ENCODE measurements around the gene JPT2.

DNA sequence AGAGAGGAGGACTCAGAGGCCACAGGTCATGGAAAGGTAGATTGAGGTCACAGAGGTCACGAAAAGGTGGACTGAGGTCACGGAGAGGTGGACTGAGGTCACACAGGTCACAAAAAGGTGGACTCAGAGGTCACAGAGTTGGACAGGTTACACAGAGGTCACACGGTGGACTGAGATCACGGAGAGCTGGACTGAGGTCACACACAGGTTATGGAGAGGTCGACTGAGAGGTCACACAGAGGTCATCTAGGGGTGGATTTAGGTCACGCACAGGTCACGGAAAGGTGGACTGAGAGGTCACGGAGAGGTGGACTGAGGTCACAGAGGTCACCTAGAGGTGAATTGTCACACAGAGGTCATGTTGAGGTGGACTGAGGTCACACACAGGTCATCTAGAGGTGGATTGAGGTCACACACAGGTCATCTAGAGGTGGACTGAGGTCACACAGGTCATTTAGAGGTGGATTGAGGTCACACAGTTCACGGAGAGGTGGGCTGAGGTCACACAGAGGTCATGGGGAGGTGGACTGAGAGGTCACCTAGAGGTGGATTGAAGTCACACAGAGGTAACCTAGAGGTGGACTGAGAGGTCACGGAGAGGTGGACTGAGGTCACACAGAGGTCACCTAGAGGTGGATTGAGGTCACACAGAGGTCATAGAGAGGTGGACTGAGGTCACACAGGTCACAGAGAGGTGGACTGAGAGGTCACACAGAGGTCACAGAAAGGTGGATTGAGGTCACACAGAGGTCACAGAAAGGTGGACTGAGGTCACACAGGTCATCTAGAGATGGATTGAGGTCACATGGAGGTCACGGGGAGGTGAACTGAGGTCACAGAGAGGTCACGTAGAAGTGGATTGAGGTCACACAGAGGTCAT, 26.7 kb upstream of the JPT2 start:
- TF ChIP-seq, protein P1, sequence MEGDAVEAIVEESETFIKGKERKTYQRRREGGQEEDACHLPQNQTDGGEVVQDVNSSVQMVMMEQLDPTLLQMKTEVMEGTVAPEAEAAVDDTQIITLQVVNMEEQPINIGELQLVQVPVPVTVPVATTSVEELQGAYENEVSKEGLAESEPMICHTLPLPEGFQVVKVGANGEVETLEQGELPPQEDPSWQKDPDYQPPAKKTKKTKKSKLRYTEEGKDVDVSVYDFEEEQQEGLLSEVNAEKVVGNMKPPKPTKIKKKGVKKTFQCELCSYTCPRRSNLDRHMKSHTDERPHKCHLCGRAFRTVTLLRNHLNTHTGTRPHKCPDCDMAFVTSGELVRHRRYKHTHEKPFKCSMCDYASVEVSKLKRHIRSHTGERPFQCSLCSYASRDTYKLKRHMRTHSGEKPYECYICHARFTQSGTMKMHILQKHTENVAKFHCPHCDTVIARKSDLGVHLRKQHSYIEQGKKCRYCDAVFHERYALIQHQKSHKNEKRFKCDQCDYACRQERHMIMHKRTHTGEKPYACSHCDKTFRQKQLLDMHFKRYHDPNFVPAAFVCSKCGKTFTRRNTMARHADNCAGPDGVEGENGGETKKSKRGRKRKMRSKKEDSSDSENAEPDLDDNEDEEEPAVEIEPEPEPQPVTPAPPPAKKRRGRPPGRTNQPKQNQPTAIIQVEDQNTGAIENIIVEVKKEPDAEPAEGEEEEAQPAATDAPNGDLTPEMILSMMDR (IDR thresholded peaks at IDR 0.05): no peak
- TF ChIP-seq POLR2A (IDR thresholded peaks at IDR 0.05): no peak
